Naive thymus-derived CD4-positive, alpha-beta T cell (primary cell): ENCODE data around the gene MEX3D. TPM values are rescaled to one million over a fixed set of nuclear protein-coding genes. Genes with fewer than 3 reads are reported as not detected.
"Not testable (repeated sequence)": the region's sequence is repeated elsewhere in the genome, so short reads cannot be mapped to it uniquely, and the experiment has no call there.

Experiments used
- ATAC-seq: fragments of 150-1000 bp; cut with Tn5 transposase; 2 replicates; pipeline ENCODE4 v1.10.0; 2021; ENCODE audit warnings: mild to moderate bottlenecking, moderate library complexity
- CTCF ChIA-PET: fragments of 350-600 bp; sonication (Branson Sonifier 250); formaldehyde crosslinking; loops from one replicate; lab custom pipeline; 2021; ENCODE audit warnings: antibody characterized with exemption; lab: Charles Lee
- POLR2A ChIA-PET: fragments of 350-600 bp; sonication (Branson Sonifier 250); formaldehyde crosslinking; loops from one replicate; lab custom pipeline; 2021; ENCODE audit warnings: antibody characterized with exemption, inconsistent platforms; lab: Charles Lee
- DNase-seq, 9 donors: peaks; one replicate each; pipeline versions ENCODE4 v3.0.0 to v3.0.0-alpha.2; 2020 to 2022; ENCODE audit warnings: mixed read lengths in 1 of 9
- H3K27ac ChIP-seq: one replicate; pipeline ENCODE4 v1.7.0; 2013; ENCODE audit warnings: mild to moderate bottlenecking, low read depth, low read length, moderate library complexity
- H3K27me3 ChIP-seq, 2 donors: one replicate each; pipeline ENCODE4 v1.7.0; 2013; ENCODE audit warnings: low read length in 2 of 2, mild to moderate bottlenecking in 2 of 2, moderate library complexity in 2 of 2; ENCODE audit not compliant: control insufficient read depth in 2 of 2, insufficient read depth in 2 of 2
- H3K36me3 ChIP-seq, 3 experiments: 1 replicate in 2 of 3; 2 replicates in 1 of 3; pipeline ENCODE4 v1.7.0; 2013; ENCODE audit warnings: low read length in 3 of 3, mild to moderate bottlenecking in 3 of 3, moderate library complexity in 1 of 3; ENCODE audit not compliant: insufficient read depth in 3 of 3, control insufficient read depth in 2 of 3
- H3K4me1 ChIP-seq, 2 donors: one replicate each; pipeline ENCODE4 v1.7.0; 2013; ENCODE audit warnings: low read length in 2 of 2, mild to moderate bottlenecking in 2 of 2, moderate library complexity in 1 of 2; ENCODE audit not compliant: control insufficient read depth in 2 of 2, insufficient read depth in 2 of 2
- H3K4me3 ChIP-seq: 2 replicates; pipeline ENCODE4 v1.7.0; 2013; ENCODE audit warnings: mild to moderate bottlenecking, low read length
- H3K9me3 ChIP-seq, 3 experiments: 1 replicate in 2 of 3; 2 replicates in 1 of 3; pipeline ENCODE4 v1.7.0; 2013; ENCODE audit warnings: low read length in 3 of 3; ENCODE audit not compliant: control insufficient read depth in 2 of 3
- H3K27ac Mint-ChIP-seq, 9 donors: one replicate each; pipeline ENCODE4 v1.8.0; 2020 to 2022; ENCODE audit warnings: mixed read lengths in 9 of 9, mild to moderate bottlenecking in 8 of 9, moderate library complexity in 5 of 9, inconsistent platforms in 2 of 9
- H3K27me3 Mint-ChIP-seq, 5 donors: one replicate each; pipeline ENCODE4 v1.8.0; 2021 to 2022; ENCODE audit warnings: mixed read lengths in 5 of 5, mild to moderate bottlenecking in 1 of 5
- H3K36me3 Mint-ChIP-seq, 5 donors: one replicate each; pipeline ENCODE4 v1.8.0; 2020 to 2022; ENCODE audit warnings: mixed read lengths in 5 of 5, mild to moderate bottlenecking in 3 of 5, inconsistent platforms in 1 of 5
- H3K4me1 Mint-ChIP-seq, 7 donors: one replicate each; pipeline ENCODE4 v1.8.0; 2020 to 2022; ENCODE audit warnings: mixed read lengths in 7 of 7, mild to moderate bottlenecking in 3 of 7, inconsistent platforms in 1 of 7
- H3K4me3 Mint-ChIP-seq, 10 donors: one replicate each; pipeline ENCODE4 v1.8.0; 2020 to 2022; ENCODE audit warnings: mild to moderate bottlenecking in 10 of 10, mixed read lengths in 10 of 10, moderate library complexity in 6 of 10, inconsistent platforms in 2 of 10
- H3K9me3 Mint-ChIP-seq, 11 donors: one replicate each; pipeline ENCODE4 v1.8.0; 2020 to 2022; ENCODE audit warnings: mixed read lengths in 11 of 11, mild to moderate bottlenecking in 4 of 11, inconsistent platforms in 1 of 11, moderate library complexity in 1 of 11
- intact Hi-C, 2 donors: fragments of 100-400 bp; cut with micrococcal nuclease; formaldehyde crosslinking; loops; one replicate each; pipeline ENCODE4 v1.15.1; 2023
- polyA plus RNA-seq, 2 donors: library from polyadenylated mRNA; unstranded; fragments of 300-500 nt; fragmentation: Illumina TruSeq; gene quantifications; one replicate each; pipeline ENCODE4 v1.2.3, GENCODE V29; 2021
- total RNA-seq, 6 experiments: library from RNA in 5 of 6; stranded (reverse) in 5 of 6; gene quantifications; 1 replicate in 5 of 6; 2 replicates in 1 of 6; pipeline ENCODE4 v1.2.3 and lab custom pipeline; 2021 to 2026

MEX3D gene
- total and polyA plus RNA-seq, 7 experiments from 2014 or later, result 2.1 to 8.3 (median 2.3) TPM; not detected in 2

DNA sequence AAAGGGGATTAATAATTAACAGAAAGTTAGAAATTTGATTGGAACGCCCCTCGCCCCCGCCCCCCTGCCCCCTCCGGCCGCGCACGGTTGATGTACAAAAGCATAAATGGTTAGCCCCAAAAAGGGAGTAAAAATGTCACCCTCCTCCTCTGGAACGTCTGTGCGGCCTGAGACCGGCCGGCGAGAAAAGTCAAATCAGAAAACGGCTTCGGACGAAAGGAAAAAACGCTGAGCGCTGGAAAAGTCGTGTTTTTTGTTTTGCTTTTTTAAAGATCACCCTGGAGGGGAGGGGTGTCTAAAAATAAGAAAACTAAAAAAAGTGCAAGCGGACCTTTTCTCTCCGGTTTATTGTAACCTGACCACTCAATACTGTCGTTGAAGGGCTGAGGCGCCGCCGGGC lies 13.2 kb downstream of the MEX3D start:
- DNase-seq, result no peak
- Histone ChIP-seq H3K9me3 (no peaks in the 10 kb centered on the region), H3K4me1 (no peaks in the 10 kb centered on the region), H3K27me3 (no peaks in the 10 kb centered on the region), H3K27ac (no peak overlapping the region), H3K36me3 (no peaks in the 10 kb centered on the region), H3K4me3 (no peak overlapping the region)
- no peaks in the 10 kb centered on the region for H3K36me3 Mint-ChIP-seq
- H3K4me1 Mint-ChIP-seq, result peaks cover 0 to 4% (median 0%) of the 10 kb centered on the region in 7 donors
- H3K27me3 Mint-ChIP-seq, result peaks cover 0 to 11% (median 5%) of the 10 kb centered on the region in 5 donors
- ATAC-seq, result no peak
- no peak overlapping the region for H3K4me3 Mint-ChIP-seq
- ChIA-PET POLR2A (no interaction called here), CTCF (no interaction called here)
- intact Hi-C loops, result no loop called here
- no peaks in the 10 kb centered on the region for H3K9me3 Mint-ChIP-seq
- H3K27ac Mint-ChIP-seq, result no peak overlapping the region

DNA sequence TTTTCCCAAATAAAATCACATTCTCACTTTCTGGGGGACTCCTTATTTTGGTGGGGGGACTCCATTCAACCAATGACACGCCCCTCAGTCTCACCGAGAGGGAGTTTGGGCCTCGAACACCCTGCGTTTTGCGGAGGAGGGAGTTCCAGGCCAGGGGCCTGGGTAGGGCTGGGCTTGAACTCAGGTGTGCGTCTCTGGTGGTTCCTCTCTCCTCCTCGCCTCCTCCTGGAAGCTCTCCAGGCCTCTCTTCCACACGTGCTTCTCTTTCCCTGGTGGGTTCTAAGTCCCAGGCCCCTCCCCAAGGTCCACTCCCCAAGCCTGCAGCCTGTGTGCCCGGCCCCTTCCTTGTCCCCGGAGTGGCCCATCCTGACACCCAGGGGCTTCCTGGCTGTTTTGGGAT lies 14.7 kb downstream of the MEX3D start:
- H3K9me3 ChIP-seq, result no peaks in the 10 kb centered on the region
- Mint-ChIP-seq H3K9me3 (no peaks in the 10 kb centered on the region), H3K27ac (no peak overlapping the region), H3K4me1 (peaks cover 0 to 2% (median 0%) of the 10 kb centered on the region in 7 donors), H3K36me3 (no peaks in the 10 kb centered on the region), H3K27me3 (peaks cover 0 to 11% (median 5%) of the 10 kb centered on the region in 5 donors), H3K4me3 (no peak overlapping the region)
- H3K27ac ChIP-seq, result no peak overlapping the region
- ChIA-PET CTCF (no interaction called here), POLR2A (no interaction called here)
- DNase-seq (no peak), ATAC-seq (no peak)
- H3K36me3 ChIP-seq, result no peaks in the 10 kb centered on the region
- H3K4me3 ChIP-seq, result no peak overlapping the region
- intact Hi-C loops, result no loop called here
- no peaks in the 10 kb centered on the region for H3K27me3 ChIP-seq
- H3K4me1 ChIP-seq, result no peaks in the 10 kb centered on the region

DNA sequence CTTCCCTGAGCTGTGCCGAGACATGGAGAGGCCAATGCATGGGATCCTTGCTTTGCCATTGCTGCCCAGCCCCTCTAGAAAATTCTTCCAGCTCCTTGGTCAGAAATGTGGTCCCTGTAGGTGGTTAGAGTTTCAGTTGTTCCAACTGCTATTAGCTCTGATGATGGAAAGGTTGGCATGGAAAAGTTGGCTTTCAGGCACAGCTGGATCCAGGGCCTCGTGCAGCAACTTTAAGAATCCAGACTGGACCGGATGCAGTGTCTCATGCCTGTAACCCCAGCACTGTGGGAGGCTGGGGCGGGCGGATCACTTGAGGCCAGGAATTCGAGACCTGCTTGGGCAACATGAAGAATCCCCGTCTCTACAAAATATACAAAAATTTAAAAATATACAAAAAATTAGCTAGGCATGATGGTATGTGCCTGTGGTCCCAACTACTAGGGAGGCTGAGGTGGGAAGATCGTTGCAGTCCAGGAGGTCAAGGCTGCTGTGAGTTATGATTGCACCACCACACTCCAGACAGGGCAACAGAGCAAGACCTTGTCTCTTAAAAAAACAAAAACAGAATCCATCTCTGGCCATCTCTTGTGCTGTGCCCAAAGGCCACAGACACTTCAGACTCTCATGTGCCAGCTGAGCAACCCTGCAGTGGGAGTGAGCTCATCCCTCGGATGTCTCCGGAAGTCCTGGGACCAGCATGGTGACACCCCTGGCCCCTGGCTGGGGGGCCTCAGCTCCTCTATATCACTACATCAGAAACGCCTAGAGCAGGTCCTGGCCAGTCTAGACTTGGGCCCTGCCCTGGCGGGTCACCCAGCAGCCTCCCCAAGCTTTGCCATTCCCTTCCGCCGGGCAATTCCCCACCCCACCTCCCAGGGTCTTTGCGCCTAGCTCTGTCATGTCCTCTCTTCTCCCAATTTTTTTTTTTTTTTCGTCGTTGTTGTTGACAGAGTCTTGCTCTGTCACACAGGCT lies 16.8 kb downstream of the MEX3D start:
- no peak overlapping the region for H3K4me3 ChIP-seq
- peaks cover 0 to 11% (median 5%) of the 10 kb centered on the region in 5 donors for H3K27me3 Mint-ChIP-seq

DNA sequence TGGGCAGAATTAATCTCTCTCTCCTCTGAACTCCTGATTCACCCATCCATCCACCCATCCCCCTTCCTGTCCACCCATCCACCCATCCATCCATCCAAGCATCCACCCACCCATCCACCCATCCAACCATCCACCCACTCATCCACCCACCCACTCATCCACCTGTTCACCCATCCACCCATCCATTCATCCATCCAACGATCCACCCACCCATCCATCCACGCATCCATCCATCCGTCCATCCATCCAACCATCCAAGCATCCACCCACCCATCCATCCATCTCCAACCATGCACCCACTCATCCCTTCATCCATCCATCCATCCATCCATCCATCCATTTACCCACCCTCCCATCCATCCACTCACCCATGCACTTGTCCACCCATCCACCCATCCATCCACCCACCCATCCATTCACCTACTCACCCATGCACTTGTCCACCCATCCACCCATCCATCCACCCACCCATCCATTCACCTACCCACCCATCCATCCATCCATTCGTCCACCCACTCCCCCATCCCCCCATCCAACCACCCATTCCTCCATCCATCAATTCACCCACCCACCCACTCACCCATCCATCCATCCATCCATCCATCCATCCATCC lies 18.7 kb downstream of the MEX3D start:
- ATAC-seq (no peak), DNase-seq (no peak)
- H3K36me3 Mint-ChIP-seq, result no peaks in the 10 kb centered on the region
- ChIA-PET POLR2A (no interaction called here), CTCF (no interaction called here)
- Histone ChIP-seq H3K4me1 (peaks cover 0 to 5% of the 10 kb centered on the region in 2 donors), H3K27me3 (no peaks in the 10 kb centered on the region), H3K27ac (no peak overlapping the region), H3K9me3 (no peaks in the 10 kb centered on the region), H3K4me3 (no peak overlapping the region), H3K36me3 (no peaks in the 10 kb centered on the region)
- H3K27me3 Mint-ChIP-seq, result peaks cover 0 to 26% (median 6%) of the 10 kb centered on the region in 5 donors
- no peaks in the 10 kb centered on the region for H3K9me3 Mint-ChIP-seq
- intact Hi-C loops, result loop anchor here in 1 of 2 donors (5.0 kb wide), 1 partner anchor 218 kb away; no protein-coding TSS in a partner anchor
- H3K27ac Mint-ChIP-seq, result no peak overlapping the region
- H3K4me3 Mint-ChIP-seq, result no peak overlapping the region
- peaks cover 0 to 5% (median 4%) of the 10 kb centered on the region in 7 donors for H3K4me1 Mint-ChIP-seq

More for the DNA sequence above, 16.8 kb downstream of the MEX3D start:
- CTCF ChIA-PET, result interaction anchor here (0.6 to 0.7 kb wide), 2 partner anchors 121 to 1927 kb away, joined by 3 read pairs; no protein-coding TSS in a partner anchor
- Histone ChIP-seq H3K36me3 (no peaks in the 10 kb centered on the region), H3K9me3 (no peaks in the 10 kb centered on the region), H3K27ac (no peak overlapping the region), H3K4me1 (peaks cover 0 to under 1% of the 10 kb centered on the region in 2 donors), H3K27me3 (no peaks in the 10 kb centered on the region)
- H3K4me1 Mint-ChIP-seq, result peaks cover 0 to 2% (median under 1%) of the 10 kb centered on the region in 7 donors
- no peak overlapping the region for H3K4me3 Mint-ChIP-seq
- H3K27ac Mint-ChIP-seq, result peak overlapping the region in 1 of 9 donors; percentile 25
- DNase-seq, result no peak
- no peaks in the 10 kb centered on the region for H3K36me3 Mint-ChIP-seq
- ATAC-seq, result no peak
- POLR2A ChIA-PET, result no interaction called here
- intact Hi-C loops, result no loop called here
- H3K9me3 Mint-ChIP-seq, result no peaks in the 10 kb centered on the region

DNA sequence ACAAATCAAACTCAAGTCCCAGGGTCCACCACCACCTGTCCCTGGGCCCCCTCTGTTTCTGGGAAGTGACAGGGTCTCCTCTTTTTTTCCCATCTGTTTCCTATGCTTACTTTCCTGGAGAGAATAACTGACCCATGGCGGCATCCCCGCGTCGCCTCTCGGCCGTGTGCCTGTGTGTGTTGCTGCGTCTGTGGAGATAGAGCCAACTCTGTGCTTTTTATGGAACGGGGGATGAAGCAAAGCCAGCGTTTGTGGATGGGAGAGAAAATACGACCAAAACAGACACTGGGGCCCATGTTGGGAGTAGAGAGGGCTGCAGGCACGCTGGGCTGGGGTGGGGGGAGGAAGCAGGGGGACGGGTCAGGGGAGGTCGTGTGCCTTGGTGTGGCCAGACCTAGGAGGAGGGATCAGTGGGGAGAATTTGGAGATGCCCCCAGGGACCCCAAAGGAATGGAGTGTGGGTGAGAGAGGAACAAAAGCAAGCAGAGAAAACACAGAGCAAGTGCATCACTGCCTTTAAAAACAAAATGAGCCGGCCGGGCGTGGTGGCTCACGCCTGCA lies 27.7 kb downstream of the MEX3D start:
- DNase-seq (no peak), ATAC-seq (no peak)
- H3K9me3 ChIP-seq, result no peaks in the 10 kb centered on the region
- no peaks in the 10 kb centered on the region for H3K4me1 ChIP-seq
- Mint-ChIP-seq H3K9me3 (peaks cover 0 to 1% (median 0%) of the 10 kb centered on the region in 11 donors), H3K4me3 (no peak overlapping the region), H3K4me1 (no peaks in the 10 kb centered on the region), H3K27me3 (peaks cover 17 to 39% (median 22%) of the 10 kb centered on the region in 5 donors), H3K27ac (no peak overlapping the region), H3K36me3 (no peaks in the 10 kb centered on the region)
- CTCF ChIA-PET, result no interaction called here
- POLR2A ChIA-PET, result no interaction called here
- H3K27ac ChIP-seq, result no peak overlapping the region
- no peak overlapping the region for H3K4me3 ChIP-seq
- intact Hi-C loops, result no loop called here
- H3K36me3 ChIP-seq, result no peaks in the 10 kb centered on the region
- H3K27me3 ChIP-seq, result no peaks in the 10 kb centered on the region

DNA sequence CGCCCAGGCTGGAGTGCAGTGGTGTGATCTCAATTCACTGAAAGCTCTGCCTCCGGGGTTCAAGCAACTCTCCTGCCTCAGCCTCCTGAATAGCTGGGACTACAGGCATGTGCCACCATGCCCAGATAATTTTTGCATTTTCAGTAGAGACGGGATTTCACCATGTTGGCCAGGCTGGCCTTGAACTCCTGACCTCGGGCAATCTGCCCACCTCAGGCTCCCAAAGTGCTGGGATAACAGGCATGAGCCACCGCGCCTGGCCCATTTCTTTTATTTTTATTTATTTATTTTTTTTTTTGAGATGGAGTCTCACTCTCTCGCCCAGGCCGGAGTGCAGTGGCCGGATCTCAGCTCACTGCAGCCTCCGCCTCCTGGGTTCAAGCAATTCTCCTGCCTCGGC lies 28.4 kb downstream of the MEX3D start:
- H3K9me3 Mint-ChIP-seq, H3K36me3 Mint-ChIP-seq, H3K9me3 ChIP-seq, POLR2A ChIA-PET, H3K27ac ChIP-seq, ATAC-seq, H3K36me3 ChIP-seq, DNase-seq, intact Hi-C loops, H3K27me3 ChIP-seq, H3K4me1 ChIP-seq, H3K27ac Mint-ChIP-seq, H3K4me3 Mint-ChIP-seq, H3K4me3 ChIP-seq, CTCF ChIA-PET, H3K4me1 Mint-ChIP-seq: not testable (repeated sequence)
- peaks cover 15 to 35% (median 24%) of the 10 kb centered on the region in 5 donors for H3K27me3 Mint-ChIP-seq
